ENCODE results near the gene ZNF318. TPM values are rescaled to one million over a fixed set of nuclear protein-coding genes. Genes with fewer than 3 reads are reported as not detected.
"Not testable (repeated sequence)": the region's sequence is repeated elsewhere in the genome, so short reads cannot be mapped to it uniquely, and the experiment has no call there.

Gene ZNF318
- total RNA-seq (2014; rRNA removed; shearing (Covaris generic)), result 8.6 and 9.6 TPM in 2 replicates
- 10.1 and 14.0 TPM in 2 replicates for polyA plus RNA-seq (2015; cell fraction: cytosol; rRNA removed)
- 18.7 and 21.2 TPM in 2 replicates for polyA plus RNA-seq (2015; cell fraction: nucleus; rRNA removed)

GRCh38 chr6:43369174-43370002 is at the start of gene ZNF318:
Gene ZNF318, minus strand, starts transcription at chr6:43369647. Its CDS starts 282 bp downstream, at chr6:43369365.
- in situ Hi-C loops (cut with HindIII; ENCODE audit: low pct_unique_long_range_greater_than_20kb, low sequenced_read_pairs), result no loop called here
- DNase-seq (ENCODE audit: low read depth, low spot score), result peak; percentile 95

- DNase-seq (ENCODE audit: low read depth, low spot score), result no peak
- in situ Hi-C loops (cut with HindIII; ENCODE audit: low pct_unique_long_range_greater_than_20kb, low sequenced_read_pairs), result no loop called here
Measured at GRCh38 chr6:43416935-43417334, 47.5 kb upstream of the ZNF318 start.

GRCh38 chr6:43415275-43415674 is 45.8 kb upstream of the ZNF318 start:
- in situ Hi-C loops (cut with HindIII; ENCODE audit: low pct_unique_long_range_greater_than_20kb, low sequenced_read_pairs), result not testable (repeated sequence)

GRCh38 chr6:43413002-43413401 is 43.6 kb upstream of the ZNF318 start:
- no peak for DNase-seq (ENCODE audit: low read depth, low spot score)
- in situ Hi-C loops (cut with HindIII; ENCODE audit: low pct_unique_long_range_greater_than_20kb, low sequenced_read_pairs), result no loop called here

More at GRCh38 chr6:43415275-43415674, 45.8 kb upstream of the ZNF318 start:
- not testable (repeated sequence) for DNase-seq (ENCODE audit: low read depth, low spot score)

- in situ Hi-C loops (cut with HindIII; ENCODE audit: low pct_unique_long_range_greater_than_20kb, low sequenced_read_pairs), result no loop called here
- DNase-seq (ENCODE audit: low read depth, low spot score), result no peak
Measured at GRCh38 chr6:43412541-43412940, 43.1 kb upstream of the ZNF318 start.

- DNase-seq (ENCODE audit: low read depth, low spot score); in situ Hi-C loops (cut with HindIII; ENCODE audit: low pct_unique_long_range_greater_than_20kb, low sequenced_read_pairs): not testable (repeated sequence)
Measured at GRCh38 chr6:43410776-43411175, 41.3 kb upstream of the ZNF318 start.

- in situ Hi-C loops (cut with HindIII; ENCODE audit: low pct_unique_long_range_greater_than_20kb, low sequenced_read_pairs), result no loop called here
- no peak for DNase-seq (ENCODE audit: low read depth, low spot score)
Measured at GRCh38 chr6:43408259-43408658, 38.8 kb upstream of the ZNF318 start.

GRCh38 chr6:43407296-43407695 is 37.8 kb upstream of the ZNF318 start:
- in situ Hi-C loops (cut with HindIII; ENCODE audit: low pct_unique_long_range_greater_than_20kb, low sequenced_read_pairs), result no loop called here

GRCh38 chr6:43405354-43405753 is 35.9 kb upstream of the ZNF318 start:
- DNase-seq (ENCODE audit: low read depth, low spot score), result no peak
- in situ Hi-C loops (cut with HindIII; ENCODE audit: low pct_unique_long_range_greater_than_20kb, low sequenced_read_pairs), result no loop called here

More at GRCh38 chr6:43407296-43407695, 37.8 kb upstream of the ZNF318 start:
- no peak for DNase-seq (ENCODE audit: low read depth, low spot score)

GRCh38 chr6:43402820-43403219 is 33.4 kb upstream of the ZNF318 start:
- peak; percentile 40 for DNase-seq (ENCODE audit: low read depth, low spot score)
- in situ Hi-C loops (cut with HindIII; ENCODE audit: low pct_unique_long_range_greater_than_20kb, low sequenced_read_pairs), result no loop called here

GRCh38 chr6:43401730-43402129 is 32.3 kb upstream of the ZNF318 start:
- no peak for DNase-seq (ENCODE audit: low read depth, low spot score)
- in situ Hi-C loops (cut with HindIII; ENCODE audit: low pct_unique_long_range_greater_than_20kb, low sequenced_read_pairs), result no loop called here

GRCh38 chr6:43399932-43400487 is 30.6 kb upstream of the ZNF318 start:
- in situ Hi-C loops (cut with HindIII; ENCODE audit: low pct_unique_long_range_greater_than_20kb, low sequenced_read_pairs), result no loop called here
- no peak for DNase-seq (ENCODE audit: low read depth, low spot score)

- in situ Hi-C loops (cut with HindIII; ENCODE audit: low pct_unique_long_range_greater_than_20kb, low sequenced_read_pairs), result no loop called here
- no peak for DNase-seq (ENCODE audit: low read depth, low spot score)
Measured at GRCh38 chr6:43396408-43397149, 27.1 kb upstream of the ZNF318 start.

- in situ Hi-C loops (cut with HindIII; ENCODE audit: low pct_unique_long_range_greater_than_20kb, low sequenced_read_pairs), result no loop called here
- DNase-seq (ENCODE audit: low read depth, low spot score), result no peak
Measured at GRCh38 chr6:43395776-43396175, 26.3 kb upstream of the ZNF318 start.

GRCh38 chr6:43394982-43395381 is 25.5 kb upstream of the ZNF318 start:
- in situ Hi-C loops (cut with HindIII; ENCODE audit: low pct_unique_long_range_greater_than_20kb, low sequenced_read_pairs), result no loop called here

GRCh38 chr6:43393602-43394001 is 24.2 kb upstream of the ZNF318 start:
- in situ Hi-C loops (cut with HindIII; ENCODE audit: low pct_unique_long_range_greater_than_20kb, low sequenced_read_pairs), result no loop called here

More at GRCh38 chr6:43394982-43395381, 25.5 kb upstream of the ZNF318 start:
- DNase-seq (ENCODE audit: low read depth, low spot score), result no peak

GRCh38 chr6:43393133-43393532 is 23.7 kb upstream of the ZNF318 start:
- DNase-seq (ENCODE audit: low read depth, low spot score); in situ Hi-C loops (cut with HindIII; ENCODE audit: low pct_unique_long_range_greater_than_20kb, low sequenced_read_pairs): not testable (repeated sequence)

More at GRCh38 chr6:43393602-43394001, 24.2 kb upstream of the ZNF318 start:
- no peak for DNase-seq (ENCODE audit: low read depth, low spot score)

GRCh38 chr6:43391440-43392031 is 22.1 kb upstream of the ZNF318 start:
- DNase-seq (ENCODE audit: low read depth, low spot score), result no peak
- in situ Hi-C loops (cut with HindIII; ENCODE audit: low pct_unique_long_range_greater_than_20kb, low sequenced_read_pairs), result no loop called here
